Measurements from ENCODE around the gene BIN1.

- peak in 1 of 5 experiments; percentile 10 for TF ChIP-seq CTCF (IDR thresholded peaks at IDR 0.05 in 4 of 5, conservative IDR thresholded peaks at IDR 0.05 in 1 of 5)
- peak; percentile 99 for TF ChIP-seq POLR2A (IDR thresholded peaks at IDR 0.05)
Observed at GRCh38 chr2:127106991-127107621, at the start of gene BIN1.

Data from gastrocnemius medialis (tissue), 4 donors.